HCT116 (cell line): ENCODE measurements around the gene NUP54. TPM values are rescaled to one million over a fixed set of nuclear protein-coding genes. Genes with fewer than 3 reads are reported as not detected.

ENCODE experiments used
- ATAC-seq: fragments of 200-7000 bp; cut with Tn5 transposase; 2 replicates; pipeline ENCODE4 v1.9.1; 2020; ENCODE audit warnings: mild to moderate bottlenecking, moderate library complexity
- BruUV-seq: library from RNA; stranded (reverse); fragments of 400-500 nt; replicated peaks from 2 replicates; lab custom pipeline; 2021; lab: Mats Ljungman, UMichigan
- CTCF ChIA-PET: fragments of 300-600 bp; sonication (Branson Sonifier 250); formaldehyde crosslinking; loops from one replicate; lab custom pipeline; 2021; ENCODE audit warnings: antibody characterized with exemption; lab: Charles Lee
- POLR2A ChIA-PET: fragments of 300-600, 350-600 bp; sonication (Branson Sonifier 250); formaldehyde crosslinking; loops from one replicate; lab custom pipeline; 2021; ENCODE audit warnings: antibody characterized with exemption; lab: Charles Lee
- RAD21 ChIA-PET, 2 experiments: fragments of 300-600 bp; sonication (Branson Sonifier 250); formaldehyde crosslinking; loops; one replicate each; lab custom pipeline; 2023; ENCODE audit warnings: low total read pairs in 2 of 2; ENCODE audit not compliant: uncharacterized antibody in 2 of 2, unreplicated experiment in 2 of 2, low non-redundant PET in 1 of 2; lab: Charles Lee
- DNase-seq: peaks from one replicate; pipeline ENCODE4 v3.0.0-alpha.2; 2010; ENCODE audit warnings: low read depth, low spot score
- H2AFZ ChIP-seq: fragments of 200-600 bp; shearing (Covaris generic), sonication (generic); 2 replicates; pipeline ENCODE4 v1.6.1; 2017; ENCODE audit warnings: low read depth, mixed run types, mixed read lengths, antibody characterized with exemption, low read length; ENCODE audit not compliant: poor library complexity, severe bottlenecking
- H3K27ac ChIP-seq: 2 replicates; pipeline ENCODE4 v1.5.1; 2012; ENCODE audit warnings: low read depth, low read length
- H3K27me3 ChIP-seq: fragments of 200-600 bp; sonication (generic); 2 replicates; pipeline ENCODE4 v1.6.1; 2016; ENCODE audit warnings: mixed run types, low read length, mixed read lengths; ENCODE audit not compliant: insufficient read depth
- H3K36me3 ChIP-seq, 2 experiments: fragments of 200-500 bp in 1 of 2; fragments of 200-600 bp in 1 of 2; sonication (Bioruptor generic) in 1 of 2; sonication (generic) in 1 of 2; 2 replicates each; pipeline versions ENCODE4 v1.5.1 to v1.6.1; 2014 to 2016; ENCODE audit warnings: low read length in 2 of 2, inconsistent platforms in 1 of 2, mixed read lengths in 1 of 2, mixed run types in 1 of 2; ENCODE audit not compliant: insufficient read depth in 2 of 2, control insufficient read depth in 1 of 2
- H3K4me1 ChIP-seq, 2 experiments: fragments of 200-600 bp in 1 of 2; sonication (generic) in 1 of 2; 2 replicates each; pipeline versions ENCODE4 v1.5.1 to v1.6.1; 2012 to 2017; ENCODE audit warnings: low read length in 2 of 2, inconsistent platforms in 1 of 2, mild to moderate bottlenecking in 1 of 2, mixed read lengths in 1 of 2, mixed run types in 1 of 2, moderate library complexity in 1 of 2; ENCODE audit not compliant: insufficient read depth in 2 of 2, control insufficient read depth in 1 of 2
- H3K4me2 ChIP-seq: fragments of 200-600 bp; sonication (generic); 2 replicates; pipeline ENCODE4 v1.6.1; 2017; ENCODE audit warnings: mixed run types, low read length, mixed read lengths
- H3K4me3 ChIP-seq, 2 experiments: fragments of 200-600 bp in 1 of 2; sonication (generic) in 1 of 2; replicated peaks in 1 of 2; 2 replicates each; pipeline ENCODE4 v1.5.1; 2011 to 2016; ENCODE audit warnings: low read length in 2 of 2, control low read depth in 1 of 2, low read depth in 1 of 2, mild to moderate bottlenecking in 1 of 2, mixed read lengths in 1 of 2, mixed run types in 1 of 2
- H3K79me2 ChIP-seq: fragments of 200-600 bp; sonication (generic); 2 replicates; pipeline ENCODE4 v1.6.1; 2017; ENCODE audit warnings: mild to moderate bottlenecking, mixed run types, low read length, moderate library complexity, mixed read lengths; ENCODE audit not compliant: insufficient read depth
- H3K9ac ChIP-seq: fragments of 200-600 bp; sonication (generic); 2 replicates; pipeline ENCODE4 v1.6.1; 2016; ENCODE audit warnings: low read length, mixed read lengths
- H3K9me2 ChIP-seq: fragments of 200-600 bp; sonication (generic), shearing (Covaris generic); 2 replicates; pipeline ENCODE4 v1.6.1; 2017; ENCODE audit warnings: mixed run types, mild to moderate bottlenecking, moderate library complexity; ENCODE audit not compliant: insufficient read depth
- H3K9me3 ChIP-seq, 2 experiments: fragments of 200-500 bp in 1 of 2; fragments of 200-600 bp in 1 of 2; sonication (Bioruptor generic) in 1 of 2; sonication (generic) in 1 of 2; 2 replicates each; pipeline ENCODE4 v1.6.1; 2014 to 2017; ENCODE audit warnings: low read length in 2 of 2, mixed read lengths in 2 of 2, inconsistent platforms in 1 of 2, low read depth in 1 of 2, mild to moderate bottlenecking in 1 of 2, mixed run types in 1 of 2, moderate library complexity in 1 of 2; ENCODE audit not compliant: control insufficient read depth in 1 of 2, insufficient read depth in 1 of 2
- H4K20me1 ChIP-seq: fragments of 200-600 bp; sonication (generic), shearing (Covaris generic); 2 replicates; pipeline ENCODE4 v1.6.1; 2017; ENCODE audit warnings: mixed run types, mild to moderate bottlenecking, moderate library complexity; ENCODE audit not compliant: insufficient read depth
- CEBPB ChIP-seq: IDR thresholded peaks from 2 replicates; pipeline ENCODE4 v1.6.1; 2012; ENCODE audit warnings: low read depth
- ELF1 ChIP-seq: IDR thresholded peaks from 2 replicates; pipeline ENCODE4 v1.6.1; 2012; ENCODE audit warnings: low read depth, borderline replicate concordance
- EZH2 ChIP-seq: fragments of 200-600 bp; sonication (generic); IDR thresholded peaks from 2 replicates; pipeline ENCODE4 v1.6.1; 2017; ENCODE audit warnings: antibody characterized with exemption, mixed run types
- POLR2A ChIP-seq: IDR thresholded peaks from 2 replicates; pipeline ENCODE4 v1.7.0; 2011; ENCODE audit warnings: borderline replicate concordance; ENCODE audit not compliant: insufficient read depth, insufficient read length; ENCODE audit errors: extremely low read depth
- TCF7L2 ChIP-seq: IDR thresholded peaks from 2 replicates; pipeline ENCODE4 v1.7.0; 2011; ENCODE audit warnings: borderline replicate concordance, inconsistent platforms; ENCODE audit not compliant: insufficient read depth, insufficient read length; ENCODE audit errors: extremely low read depth
- ZFX ChIP-seq: fragments of 450-650 bp; IDR thresholded peaks from 2 replicates; pipeline ENCODE4 v1.6.1; 2017
- ZNF274 ChIP-seq: fragments of 200-500 bp; sonication (Bioruptor generic); IDR thresholded peaks from 2 replicates; pipeline ENCODE4 v1.6.1; 2014; ENCODE audit warnings: mild to moderate bottlenecking, low read depth, low read length, inconsistent platforms
- intact Hi-C: fragments of 100-400 bp; cut with micrococcal nuclease; formaldehyde crosslinking; loops from 2 replicates; pipeline ENCODE4 v1.10.0; 2022
- total RNA-seq: library from RNA; stranded (reverse); gene quantifications from one replicate; pipeline ENCODE4 v1.2.1, GENCODE V29; 2021; ENCODE audit not compliant: unreplicated experiment
- TF ChIP-seq, protein P1 (sequence below), 3 experiments: fragments of 200-600 bp in 1 of 3; sonication (generic) in 1 of 3; IDR thresholded peaks in 2 of 3; conservative IDR thresholded peaks in 1 of 3; 2 replicates each; pipeline ENCODE4 v1.5.1; 2012 to 2017; ENCODE audit warnings: low read depth in 2 of 3, low read length in 2 of 3, antibody characterized with exemption in 1 of 3, borderline replicate concordance in 1 of 3, control low read depth in 1 of 3, mild to moderate bottlenecking in 1 of 3, mixed read lengths in 1 of 3, mixed run types in 1 of 3, moderate library complexity in 1 of 3; ENCODE audit not compliant: insufficient read depth in 1 of 3

NUP54 gene
- total RNA-seq, 1 experiment from 2014 or later = 53.9 TPM

GRCh38 chr4:76090241-76090691 lies 57.9 kb downstream of the NUP54 start:
- ChIA-PET CTCF (no interaction called here), POLR2A (no interaction called here), RAD21 (no interaction called here)
- Histone ChIP-seq H3K9ac (no peak overlapping the region), H4K20me1 (no peaks in the 10 kb centered on the region), H3K4me1 (peaks cover 3 to 11% of the 10 kb centered on the region in 2 experiments; a peak in 3 of 4 replicates), H3K79me2 (no peaks in the 10 kb centered on the region), H3K9me3 (no peaks in the 10 kb centered on the region), H3K4me3 (no peak overlapping the region), H3K4me2 (no peak overlapping the region), H2AFZ (no peak overlapping the region), H3K36me3 (no peaks in the 10 kb centered on the region), H3K27ac (no peak overlapping the region), H3K27me3 (no peaks in the 10 kb centered on the region), H3K9me2 (no peaks in the 10 kb centered on the region)
- BruUV-seq = no TSS peak
- DNase-seq (no peak), ATAC-seq (no peak)
- intact Hi-C loops = no loop called here
- no peak for TF ChIP-seq CEBPB

DNA sequence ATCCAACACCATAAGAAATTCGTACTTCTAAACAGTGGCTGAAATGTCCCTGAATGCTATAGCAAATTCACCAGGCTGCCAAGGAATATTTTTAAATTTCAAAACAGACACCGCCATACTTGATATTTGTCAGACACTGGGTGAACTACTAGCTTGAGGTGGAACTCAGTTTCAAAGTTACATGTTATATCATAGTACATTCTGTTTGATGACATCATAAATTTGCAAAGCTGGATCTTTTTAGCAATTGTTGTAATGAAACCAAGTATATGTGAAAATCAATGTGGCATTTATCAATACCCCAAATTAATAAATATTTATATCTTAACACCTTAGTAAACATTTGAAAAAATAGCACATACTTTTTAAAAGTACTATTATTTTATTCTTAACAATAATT lies 59.5 kb downstream of the NUP54 start:
- ATAC-seq = no peak
- Histone ChIP-seq H3K4me2 (no peak overlapping the region), H4K20me1 (no peaks in the 10 kb centered on the region), H3K27ac (no peak overlapping the region), H3K36me3 (no peaks in the 10 kb centered on the region), H2AFZ (no peak overlapping the region)
- BruUV-seq = no TSS peak
- intact Hi-C loops = no loop called here
- TF ChIP-seq ZFX (no peak), TCF7L2 (no peak), ELF1 (no peak), EZH2 (no peak), ZNF274 (no peak), POLR2A (no peak)
- TF ChIP-seq, protein P1, sequence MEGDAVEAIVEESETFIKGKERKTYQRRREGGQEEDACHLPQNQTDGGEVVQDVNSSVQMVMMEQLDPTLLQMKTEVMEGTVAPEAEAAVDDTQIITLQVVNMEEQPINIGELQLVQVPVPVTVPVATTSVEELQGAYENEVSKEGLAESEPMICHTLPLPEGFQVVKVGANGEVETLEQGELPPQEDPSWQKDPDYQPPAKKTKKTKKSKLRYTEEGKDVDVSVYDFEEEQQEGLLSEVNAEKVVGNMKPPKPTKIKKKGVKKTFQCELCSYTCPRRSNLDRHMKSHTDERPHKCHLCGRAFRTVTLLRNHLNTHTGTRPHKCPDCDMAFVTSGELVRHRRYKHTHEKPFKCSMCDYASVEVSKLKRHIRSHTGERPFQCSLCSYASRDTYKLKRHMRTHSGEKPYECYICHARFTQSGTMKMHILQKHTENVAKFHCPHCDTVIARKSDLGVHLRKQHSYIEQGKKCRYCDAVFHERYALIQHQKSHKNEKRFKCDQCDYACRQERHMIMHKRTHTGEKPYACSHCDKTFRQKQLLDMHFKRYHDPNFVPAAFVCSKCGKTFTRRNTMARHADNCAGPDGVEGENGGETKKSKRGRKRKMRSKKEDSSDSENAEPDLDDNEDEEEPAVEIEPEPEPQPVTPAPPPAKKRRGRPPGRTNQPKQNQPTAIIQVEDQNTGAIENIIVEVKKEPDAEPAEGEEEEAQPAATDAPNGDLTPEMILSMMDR (IDR thresholded peaks at IDR 0.05 in 2 of 3, conservative IDR thresholded peaks at IDR 0.05 in 1 of 3; ENCODE audit: borderline replicate concordance in 1 of 3, insufficient read depth in 1 of 3, low read depth in 2 of 3, low read length in 2 of 3) = no peak
- TF ChIP-seq, all 23 proteins: peak for 0
- RAD21 ChIA-PET = no interaction called here
- no peaks in the 10 kb centered on the region for H3K79me2 ChIP-seq
- POLR2A ChIA-PET = no interaction called here
- CTCF ChIA-PET = no interaction called here
- H3K9me2 ChIP-seq = no peaks in the 10 kb centered on the region
- H3K4me1 ChIP-seq = peaks cover 3 to 11% of the 10 kb centered on the region in 2 experiments; a peak in 3 of 4 replicates
- no peak overlapping the region for H3K4me3 ChIP-seq
- no peak overlapping the region for H3K9ac ChIP-seq
- H3K27me3 ChIP-seq = no peaks in the 10 kb centered on the region
- DNase-seq = no peak
- H3K9me3 ChIP-seq = no peaks in the 10 kb centered on the region
